AG09319 (cell line): Measurements from ENCODE around the gene NDC80.

ENCODE experiments used
- DNase-seq: peaks from one replicate; pipeline ENCODE4 v3.0.0-alpha.2; 2010; ENCODE audit warnings: low read depth; ENCODE audit errors: extremely low read depth
- CTCF ChIP-seq: IDR thresholded peaks from 2 replicates; pipeline ENCODE4 v1.5.1; 2011; ENCODE audit warnings: low read depth, mild to moderate bottlenecking, inconsistent platforms, low read length, moderate library complexity

NDC80 gene

DNA sequence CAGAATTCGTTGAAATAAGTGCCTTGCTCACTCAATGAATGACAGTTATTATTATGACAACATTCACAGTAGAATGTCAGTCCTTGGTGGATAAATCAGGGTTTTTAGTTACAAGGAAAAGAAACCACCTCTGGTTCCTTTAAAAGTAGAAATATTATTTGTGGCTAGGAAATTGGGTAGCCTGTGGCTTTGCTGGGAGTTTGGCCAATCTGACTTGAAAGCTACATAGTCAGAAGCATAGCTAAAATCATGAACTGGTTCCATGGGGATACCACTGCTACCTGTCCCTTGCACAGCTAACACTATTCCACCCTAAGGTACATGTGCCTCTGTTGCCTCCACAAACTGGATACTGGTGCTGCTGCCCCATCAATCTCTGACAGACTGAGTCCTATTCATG, 71.4 kb downstream of the NDC80 start:
- no peak for DNase-seq
- no peak for TF ChIP-seq CTCF

GRCh38 chr18:2644535-2644934, 73.2 kb downstream of the NDC80 start:
- no peak for DNase-seq
- no peak for TF ChIP-seq CTCF

- no peak for DNase-seq
- TF ChIP-seq CTCF: no peak
Measured at GRCh38 chr18:2651981-2652380, 80.6 kb downstream of the NDC80 start.

GRCh38 chr18:2653467-2653866, 82.1 kb downstream of the NDC80 start:
- DNase-seq: no peak
- no peak for TF ChIP-seq CTCF

- DNase-seq: no peak
- TF ChIP-seq CTCF: no peak
Measured at GRCh38 chr18:2654169-2654927, 83.0 kb downstream of the NDC80 start.

GRCh38 chr18:2654928-2655177, 83.5 kb downstream of the NDC80 start:
- TF ChIP-seq CTCF: no peak
- DNase-seq: no peak

- TF ChIP-seq CTCF: no peak
- peak; percentile 52 for DNase-seq
Measured at GRCh38 chr18:2655178-2655953, 84.0 kb downstream of the NDC80 start, which contains the start of gene SMCHD1. Gene SMCHD1 (plus strand): TSS chr18:2655726. CDS start chr18:2656076, 350 bp downstream.
